ENCODE measurements around the gene CRIM1.

The CRIM1 gene

GRCh38 chr2:36462311-36462935, 106.8 kb downstream of the CRIM1 start:
- no peak for DNase-seq

- no peak for DNase-seq
These were observed 107.8 kb downstream of the CRIM1 start for GRCh38 chr2:36463365-36463764.

GRCh38 chr2:36464006-36464721, 108.6 kb downstream of the CRIM1 start:
- DNase-seq = no peak

- DNase-seq = no peak
These were observed 110.6 kb downstream of the CRIM1 start for GRCh38 chr2:36466135-36466534.

- no peak for DNase-seq
These were observed 113.0 kb downstream of the CRIM1 start for GRCh38 chr2:36468463-36469105.

GRCh38 chr2:36469106-36469477, 113.5 kb downstream of the CRIM1 start:
- no peak for DNase-seq

- no peak for DNase-seq
These were observed 114.1 kb downstream of the CRIM1 start for GRCh38 chr2:36469710-36470109.

GRCh38 chr2:36473230-36473629, 117.7 kb downstream of the CRIM1 start:
- DNase-seq = no peak

GRCh38 chr2:36476411-36476810, 120.8 kb downstream of the CRIM1 start:
- no peak for DNase-seq

- DNase-seq = no peak
These were observed 121.7 kb downstream of the CRIM1 start for GRCh38 chr2:36477315-36477714.

GRCh38 chr2:36477746-36478145, 122.2 kb downstream of the CRIM1 start:
- DNase-seq = no peak

GRCh38 chr2:36478332-36478738, 122.8 kb downstream of the CRIM1 start:
- DNase-seq = no peak

- no peak for DNase-seq
These were observed 123.4 kb downstream of the CRIM1 start for GRCh38 chr2:36478999-36479398.

GRCh38 chr2:36479406-36479805, 123.8 kb downstream of the CRIM1 start:
- DNase-seq = no peak

- no peak for DNase-seq
These were observed 124.5 kb downstream of the CRIM1 start for GRCh38 chr2:36480028-36480427.

GRCh38 chr2:36480636-36481035, 125.1 kb downstream of the CRIM1 start:
- DNase-seq = no peak

GRCh38 chr2:36481709-36482108, 126.1 kb downstream of the CRIM1 start:
- DNase-seq = no peak

GRCh38 chr2:36482576-36483214, 127.1 kb downstream of the CRIM1 start:
- no peak for DNase-seq

- DNase-seq = no peak
These were observed 127.7 kb downstream of the CRIM1 start for GRCh38 chr2:36483290-36483689.

GRCh38 chr2:36484454-36484853, 128.9 kb downstream of the CRIM1 start:
- DNase-seq = no peak

GRCh38 chr2:36485521-36485920, 129.9 kb downstream of the CRIM1 start:
- DNase-seq = no peak

- no peak for DNase-seq
These were observed 131.0 kb downstream of the CRIM1 start for GRCh38 chr2:36486521-36487044.

GRCh38 chr2:36487947-36488346, 132.4 kb downstream of the CRIM1 start:
- no peak for DNase-seq

GRCh38 chr2:36489281-36489680, 133.7 kb downstream of the CRIM1 start:
- no peak for DNase-seq
